ENCODE measurements around the gene NSUN3. TPM values are rescaled to one million over a fixed set of nuclear protein-coding genes. Genes with fewer than 3 reads are reported as not detected.

Gene NSUN3
- total RNA-seq, 1 donor from 2014 or later, result 15.3 TPM

- H3K4me1 Mint-ChIP-seq (ENCODE audit: low read depth), result no peaks in the 10 kb centered on the region
- no peaks in the 10 kb centered on the region for H3K36me3 Mint-ChIP-seq (ENCODE audit: insufficient read depth)
- no peaks in the 10 kb centered on the region for H3K27me3 Mint-ChIP-seq
- TF ChIP-seq CTCF (IDR thresholded peaks at IDR 0.05; ENCODE audit: unreplicated experiment), result no peak
- DNase-seq (ENCODE audit: low spot score, unreplicated experiment), result no peak
- no peak overlapping the region for H3K27ac Mint-ChIP-seq
- H3K9me3 Mint-ChIP-seq (ENCODE audit: low read depth), result no peaks in the 10 kb centered on the region
- H3K4me3 Mint-ChIP-seq (ENCODE audit: low read depth), result no peak overlapping the region
These were observed 95.7 kb downstream of the NSUN3 start for GRCh38 chr3:94158512-94158911.

DNA sequence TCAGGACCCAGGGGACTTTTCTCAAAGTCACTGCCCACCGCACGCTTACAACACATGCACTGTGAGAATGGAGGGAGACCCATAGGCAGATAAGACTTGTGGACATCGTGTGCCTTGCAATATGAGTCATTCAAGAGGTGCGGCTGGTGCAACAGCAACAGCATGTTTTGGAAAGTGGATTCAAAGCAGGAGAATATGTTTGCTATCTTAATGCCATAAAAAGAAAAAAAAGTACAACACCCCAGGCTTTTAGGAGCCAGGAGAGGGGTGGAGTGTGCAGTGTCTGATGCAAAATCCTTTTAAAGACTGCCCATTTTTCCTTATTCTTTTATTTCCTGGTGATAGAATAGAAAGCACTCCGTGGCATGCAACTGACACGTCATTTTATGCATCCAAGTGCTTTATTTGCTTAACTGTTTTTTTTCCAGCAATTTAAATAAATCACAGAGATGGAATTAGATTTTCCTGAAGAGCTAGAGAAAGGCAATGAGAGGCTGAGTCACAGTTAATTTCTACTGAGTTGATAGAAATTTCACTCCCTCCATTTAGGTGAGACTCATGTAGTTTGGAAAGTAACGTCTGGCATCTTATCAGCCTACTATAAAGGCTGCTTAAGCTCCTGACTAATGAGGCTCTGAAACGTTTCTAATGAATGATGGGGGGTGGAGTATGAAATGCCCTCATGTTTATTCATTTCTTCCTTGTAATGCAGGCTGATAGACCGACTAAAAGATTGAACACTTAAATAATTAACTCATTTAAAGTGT, 96.4 kb downstream of the NSUN3 start:
- Mint-ChIP-seq H3K9me3 (ENCODE audit: low read depth) (peaks cover 3% of the 10 kb centered on the region), H3K36me3 (ENCODE audit: insufficient read depth) (no peaks in the 10 kb centered on the region), H3K27me3 (no peaks in the 10 kb centered on the region), H3K27ac (no peak overlapping the region), H3K4me1 (ENCODE audit: low read depth) (no peaks in the 10 kb centered on the region), H3K4me3 (ENCODE audit: low read depth) (no peak overlapping the region)
- TF ChIP-seq CTCF (IDR thresholded peaks at IDR 0.05; ENCODE audit: unreplicated experiment), result no peak
- DNase-seq (ENCODE audit: low spot score, unreplicated experiment), result no peak

- no peak for DNase-seq (ENCODE audit: low spot score, unreplicated experiment)
- Mint-ChIP-seq H3K9me3 (ENCODE audit: low read depth) (peaks cover 3% of the 10 kb centered on the region), H3K36me3 (ENCODE audit: insufficient read depth) (no peaks in the 10 kb centered on the region), H3K27me3 (no peaks in the 10 kb centered on the region), H3K4me3 (ENCODE audit: low read depth) (no peak overlapping the region), H3K4me1 (ENCODE audit: low read depth) (no peaks in the 10 kb centered on the region), H3K27ac (no peak overlapping the region)
- no peak for TF ChIP-seq CTCF (IDR thresholded peaks at IDR 0.05; ENCODE audit: unreplicated experiment)
These were observed 99.8 kb downstream of the NSUN3 start for GRCh38 chr3:94162700-94163099.

DNA sequence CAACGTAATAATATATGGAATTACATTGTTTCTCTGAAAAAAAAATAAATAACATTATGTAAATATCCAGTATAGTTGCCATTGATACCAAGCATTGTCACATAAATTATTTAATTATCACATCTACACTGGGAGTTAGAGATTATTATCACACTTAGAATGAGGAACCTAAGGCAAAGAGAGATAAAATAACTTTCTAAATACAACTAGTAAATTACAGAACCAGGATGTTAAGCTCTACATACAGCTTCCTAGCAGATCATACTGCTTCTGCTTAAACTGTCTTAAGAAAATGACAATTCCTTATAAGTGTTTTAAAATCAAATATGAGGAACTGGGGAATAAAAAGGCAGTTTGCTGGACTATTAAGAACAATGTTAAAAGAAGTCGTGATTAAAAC, 104.5 kb downstream of the NSUN3 start:
- no peak overlapping the region for H3K27ac Mint-ChIP-seq
- no peak for DNase-seq (ENCODE audit: low spot score, unreplicated experiment)
- no peaks in the 10 kb centered on the region for H3K27me3 Mint-ChIP-seq
- no peaks in the 10 kb centered on the region for H3K4me1 Mint-ChIP-seq (ENCODE audit: low read depth)
- no peaks in the 10 kb centered on the region for H3K36me3 Mint-ChIP-seq (ENCODE audit: insufficient read depth)
- no peak for TF ChIP-seq CTCF (IDR thresholded peaks at IDR 0.05; ENCODE audit: unreplicated experiment)
- H3K9me3 Mint-ChIP-seq (ENCODE audit: low read depth), result peaks cover 3% of the 10 kb centered on the region
- no peak overlapping the region for H3K4me3 Mint-ChIP-seq (ENCODE audit: low read depth)

DNA sequence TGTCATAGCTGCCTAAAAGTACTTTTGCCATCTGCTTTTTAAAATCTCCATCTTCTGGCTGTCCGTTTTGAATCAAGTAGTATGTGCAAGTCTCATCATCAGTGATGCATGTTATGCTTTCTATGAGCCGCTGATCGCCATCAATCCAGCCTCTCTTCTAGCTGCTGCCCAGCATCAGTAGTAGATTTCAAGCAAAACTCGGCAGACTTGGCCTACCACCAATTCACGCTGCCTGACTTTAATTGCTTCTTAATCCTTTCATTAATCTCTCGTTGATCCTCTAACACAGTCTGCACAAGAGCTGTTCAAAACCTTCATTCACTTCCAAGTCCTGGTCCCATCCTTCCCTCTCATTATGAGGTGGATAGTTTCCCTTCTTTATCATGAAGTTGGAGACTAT, 104.9 kb downstream of the NSUN3 start:
- H3K36me3 Mint-ChIP-seq (ENCODE audit: insufficient read depth), result no peaks in the 10 kb centered on the region
- no peak for TF ChIP-seq CTCF (IDR thresholded peaks at IDR 0.05; ENCODE audit: unreplicated experiment)
- no peaks in the 10 kb centered on the region for H3K4me1 Mint-ChIP-seq (ENCODE audit: low read depth)
- H3K27me3 Mint-ChIP-seq, result no peaks in the 10 kb centered on the region
- no peak overlapping the region for H3K4me3 Mint-ChIP-seq (ENCODE audit: low read depth)
- H3K27ac Mint-ChIP-seq, result no peak overlapping the region
- peaks cover 3% of the 10 kb centered on the region for H3K9me3 Mint-ChIP-seq (ENCODE audit: low read depth)
- DNase-seq (ENCODE audit: low spot score, unreplicated experiment), result no peak
